Osteoblast (primary cell): Measurements from ENCODE around the gene DAB2IP. TPM values are rescaled to one million over a fixed set of nuclear protein-coding genes. Genes with fewer than 3 reads are reported as not detected.

Experiments used
- DNase-seq: peaks from one replicate; pipeline ENCODE4 v3.0.0; 2011; ENCODE audit warnings: low spot score, mixed read lengths; ENCODE audit not compliant: insufficient read length; ENCODE audit errors: missing footprints
- H2AFZ ChIP-seq: 2 replicates; pipeline ENCODE4 v1.6.0; 2011; ENCODE audit warnings: mild to moderate bottlenecking, low read length
- H3K27ac ChIP-seq: 2 replicates; pipeline ENCODE4 v1.5.1; 2011; ENCODE audit warnings: mild to moderate bottlenecking, low read depth, low read length, moderate library complexity
- H3K27me3 ChIP-seq: 2 replicates; pipeline ENCODE4 v1.6.0; 2012; ENCODE audit warnings: mild to moderate bottlenecking, control low read depth, inconsistent platforms, low read length, moderate library complexity; ENCODE audit not compliant: insufficient read depth
- H3K36me3 ChIP-seq: 2 replicates; pipeline ENCODE4 v1.5.1; 2011; ENCODE audit warnings: mild to moderate bottlenecking, low read length, control low read depth, moderate library complexity; ENCODE audit not compliant: insufficient read depth
- H3K4me1 ChIP-seq: 2 replicates; pipeline ENCODE4 v1.5.1; 2011; ENCODE audit warnings: mild to moderate bottlenecking, low read length, control low read depth, moderate library complexity; ENCODE audit not compliant: insufficient read depth
- H3K4me2 ChIP-seq: 2 replicates; pipeline ENCODE4 v1.6.0; 2011; ENCODE audit warnings: mild to moderate bottlenecking, low read length; ENCODE audit not compliant: insufficient read depth
- H3K4me3 ChIP-seq: fragments of 200-600 bp; sonication (generic); 3 replicates; pipeline ENCODE4 v1.5.1; 2012; ENCODE audit warnings: mild to moderate bottlenecking, low read length, inconsistent platforms; ENCODE audit not compliant: insufficient read depth
- H3K79me2 ChIP-seq: 2 replicates; pipeline ENCODE4 v1.6.0; 2012; ENCODE audit warnings: mild to moderate bottlenecking, low read length, control low read depth, inconsistent platforms; ENCODE audit not compliant: insufficient read depth
- H3K9me3 ChIP-seq: 2 replicates; pipeline ENCODE4 v1.5.1; 2011; ENCODE audit warnings: low read depth, low read length, control low read depth
- H4K20me1 ChIP-seq: 2 replicates; pipeline ENCODE4 v1.6.0; 2012; ENCODE audit warnings: mild to moderate bottlenecking, low read length, control low read depth; ENCODE audit not compliant: insufficient read depth
- total RNA-seq: library from RNA; depleted of rRNA; stranded (reverse); fragments of >200 nt; gene quantifications from 2 replicates; pipeline ENCODE4 v1.2.3, GENCODE V29; 2012
- TF ChIP-seq, protein P1 (sequence below): IDR thresholded peaks from 2 replicates; pipeline ENCODE4 v1.5.1; 2011; ENCODE audit warnings: mild to moderate bottlenecking, low read depth, low read length, moderate library complexity; ENCODE audit errors: extremely low read depth

Gene DAB2IP
- total RNA-seq, 1 donor, result 60.8 TPM

DNA sequence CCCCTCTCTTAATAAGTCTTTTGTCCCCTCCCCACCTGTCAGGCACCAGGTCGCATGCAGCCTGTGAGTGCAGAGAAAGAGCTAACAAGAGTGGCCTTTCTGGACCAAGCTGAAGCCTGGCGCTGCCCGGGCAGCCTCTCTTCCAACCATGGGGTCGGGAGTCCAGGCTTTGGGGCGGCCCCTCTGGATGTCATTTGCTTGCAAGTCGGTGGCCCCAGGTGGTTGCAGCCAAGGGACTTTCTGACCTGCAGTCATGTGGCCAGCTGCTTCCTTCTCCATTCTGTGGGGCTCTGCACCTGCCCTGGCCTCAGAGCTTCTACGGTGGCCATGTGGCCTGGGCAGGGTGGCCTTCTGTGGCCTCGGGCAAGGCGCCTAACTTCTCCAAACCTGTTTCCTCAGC, 159.7 kb downstream of the DAB2IP start:
- Histone ChIP-seq H3K4me2 (no peak overlapping the region), H3K79me2 (no peaks in the 10 kb centered on the region), H3K36me3 (no peaks in the 10 kb centered on the region), H4K20me1 (no peaks in the 10 kb centered on the region), H3K27ac (no peak overlapping the region), H3K9me3 (no peaks in the 10 kb centered on the region), H3K4me3 (no peak overlapping the region), H3K27me3 (no peaks in the 10 kb centered on the region), H2AFZ (no peak overlapping the region), H3K4me1 (no peaks in the 10 kb centered on the region)
- TF ChIP-seq, protein P1, sequence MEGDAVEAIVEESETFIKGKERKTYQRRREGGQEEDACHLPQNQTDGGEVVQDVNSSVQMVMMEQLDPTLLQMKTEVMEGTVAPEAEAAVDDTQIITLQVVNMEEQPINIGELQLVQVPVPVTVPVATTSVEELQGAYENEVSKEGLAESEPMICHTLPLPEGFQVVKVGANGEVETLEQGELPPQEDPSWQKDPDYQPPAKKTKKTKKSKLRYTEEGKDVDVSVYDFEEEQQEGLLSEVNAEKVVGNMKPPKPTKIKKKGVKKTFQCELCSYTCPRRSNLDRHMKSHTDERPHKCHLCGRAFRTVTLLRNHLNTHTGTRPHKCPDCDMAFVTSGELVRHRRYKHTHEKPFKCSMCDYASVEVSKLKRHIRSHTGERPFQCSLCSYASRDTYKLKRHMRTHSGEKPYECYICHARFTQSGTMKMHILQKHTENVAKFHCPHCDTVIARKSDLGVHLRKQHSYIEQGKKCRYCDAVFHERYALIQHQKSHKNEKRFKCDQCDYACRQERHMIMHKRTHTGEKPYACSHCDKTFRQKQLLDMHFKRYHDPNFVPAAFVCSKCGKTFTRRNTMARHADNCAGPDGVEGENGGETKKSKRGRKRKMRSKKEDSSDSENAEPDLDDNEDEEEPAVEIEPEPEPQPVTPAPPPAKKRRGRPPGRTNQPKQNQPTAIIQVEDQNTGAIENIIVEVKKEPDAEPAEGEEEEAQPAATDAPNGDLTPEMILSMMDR, result no peak
- DNase-seq, result no peak

DNA sequence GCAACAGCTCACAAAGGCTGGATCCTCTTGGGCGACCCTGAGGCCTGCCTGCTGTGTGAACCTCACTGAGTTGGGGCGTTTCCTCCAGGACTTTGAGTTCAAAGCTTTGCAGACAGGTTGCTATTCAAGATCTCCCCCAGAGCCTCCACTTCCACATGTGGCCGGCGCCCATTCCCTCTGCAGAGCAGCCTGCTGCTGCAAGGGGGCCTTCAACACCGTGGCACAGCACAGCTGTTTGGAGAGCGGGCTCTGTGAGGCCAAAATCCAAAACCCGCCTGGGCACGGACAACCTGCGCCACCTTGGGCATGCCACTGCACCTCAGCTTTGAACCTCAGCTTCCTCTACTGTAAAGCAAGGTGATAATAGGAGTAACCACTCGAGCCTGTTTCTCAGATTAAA, 160.3 kb downstream of the DAB2IP start:
- Histone ChIP-seq H3K79me2 (no peaks in the 10 kb centered on the region), H2AFZ (no peak overlapping the region), H3K4me2 (no peak overlapping the region), H3K4me3 (no peak overlapping the region), H4K20me1 (no peaks in the 10 kb centered on the region), H3K4me1 (no peaks in the 10 kb centered on the region), H3K36me3 (no peaks in the 10 kb centered on the region), H3K9me3 (no peaks in the 10 kb centered on the region), H3K27ac (no peak overlapping the region), H3K27me3 (no peaks in the 10 kb centered on the region)
- DNase-seq, result peak; percentile 22
- TF ChIP-seq, protein P1, result no peak

DNA sequence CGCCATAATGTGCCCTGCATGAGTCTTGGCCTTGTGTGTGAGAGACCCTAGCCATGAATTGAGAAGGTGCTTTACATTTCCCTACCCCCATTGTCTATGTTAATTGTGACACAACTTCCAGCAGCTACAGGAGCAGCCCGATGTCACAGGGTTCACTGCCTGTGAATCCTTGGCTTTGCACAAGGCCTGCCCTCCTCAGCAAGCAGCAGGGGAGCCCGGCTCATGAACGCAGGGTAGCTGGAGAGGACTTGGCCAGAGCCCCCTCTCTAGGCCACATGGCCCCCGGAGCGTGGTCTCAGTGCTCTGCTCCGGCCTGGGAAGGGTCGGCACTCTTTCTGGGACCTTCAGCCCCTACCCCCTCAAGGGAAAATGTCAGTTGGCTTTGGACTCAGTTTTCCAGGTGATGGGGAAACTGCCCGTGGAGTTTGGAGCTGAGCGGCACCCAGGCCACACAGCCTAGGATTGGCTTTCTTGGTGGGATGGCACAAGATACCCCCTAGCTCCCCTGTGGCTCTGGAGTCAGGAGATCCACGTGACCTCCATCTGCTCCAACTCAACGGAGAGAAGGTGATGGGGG, 160.8 kb downstream of the DAB2IP start:
- Histone ChIP-seq H2AFZ (no peak overlapping the region), H3K4me1 (no peaks in the 10 kb centered on the region), H4K20me1 (no peaks in the 10 kb centered on the region), H3K4me2 (no peak overlapping the region), H3K9me3 (no peaks in the 10 kb centered on the region), H3K27ac (no peak overlapping the region), H3K79me2 (no peaks in the 10 kb centered on the region), H3K27me3 (no peaks in the 10 kb centered on the region), H3K36me3 (no peaks in the 10 kb centered on the region), H3K4me3 (no peak overlapping the region)
- no peak for DNase-seq
- TF ChIP-seq, protein P1, result no peak

DNA sequence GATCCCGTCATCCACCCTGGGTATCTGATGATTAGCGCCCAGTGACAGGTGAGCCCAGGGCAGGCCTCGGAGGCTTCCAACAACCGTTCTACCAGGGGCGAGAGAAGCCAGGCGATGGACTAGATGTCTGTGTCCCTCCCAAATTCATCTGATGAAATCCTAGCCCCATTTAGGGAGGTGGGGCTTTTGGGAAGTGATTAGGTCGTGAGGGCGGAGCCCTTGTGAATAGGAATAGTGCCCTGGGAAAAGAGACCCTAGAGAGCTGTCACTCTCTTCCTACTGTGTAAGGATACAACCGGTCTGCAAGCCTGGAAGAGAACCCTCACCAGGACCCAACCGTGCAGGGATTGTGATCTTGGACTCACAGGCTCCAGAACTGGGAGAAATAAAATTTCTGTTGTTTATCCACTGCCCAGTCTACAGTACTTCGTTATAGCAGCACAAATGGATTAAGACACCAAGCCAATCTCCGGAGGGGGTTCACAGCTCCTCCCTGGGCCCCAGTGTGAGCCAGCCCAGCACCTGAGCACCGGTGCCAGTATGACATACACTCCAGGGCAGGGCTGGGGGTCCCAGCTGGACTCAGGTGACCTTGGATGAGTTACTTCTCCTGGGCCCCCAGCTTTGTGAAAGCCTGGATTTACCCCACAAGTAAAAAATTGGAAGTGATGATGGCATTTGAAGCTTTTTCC, 162.2 kb downstream of the DAB2IP start:
- no peaks in the 10 kb centered on the region for H3K9me3 ChIP-seq
- H3K4me2 ChIP-seq, result no peak overlapping the region
- H4K20me1 ChIP-seq, result no peaks in the 10 kb centered on the region
- H2AFZ ChIP-seq, result no peak overlapping the region
- no peak overlapping the region for H3K4me3 ChIP-seq
- DNase-seq, result no peak
- H3K27me3 ChIP-seq, result no peaks in the 10 kb centered on the region
- TF ChIP-seq, protein P1, result no peak
- no peak overlapping the region for H3K27ac ChIP-seq
- no peaks in the 10 kb centered on the region for H3K4me1 ChIP-seq
- no peaks in the 10 kb centered on the region for H3K79me2 ChIP-seq
- no peaks in the 10 kb centered on the region for H3K36me3 ChIP-seq
